DMS153 treated with DMSO at 0.1 percent for 48 hours (cell line): ENCODE data around the gene ATXN1.

Experiments
- DNase-seq: peaks from one replicate; lab custom pipeline; 2025; ENCODE audit not compliant: unreplicated experiment; lab: John Stamatoyannopoulos, UW

ATXN1 gene

DNA sequence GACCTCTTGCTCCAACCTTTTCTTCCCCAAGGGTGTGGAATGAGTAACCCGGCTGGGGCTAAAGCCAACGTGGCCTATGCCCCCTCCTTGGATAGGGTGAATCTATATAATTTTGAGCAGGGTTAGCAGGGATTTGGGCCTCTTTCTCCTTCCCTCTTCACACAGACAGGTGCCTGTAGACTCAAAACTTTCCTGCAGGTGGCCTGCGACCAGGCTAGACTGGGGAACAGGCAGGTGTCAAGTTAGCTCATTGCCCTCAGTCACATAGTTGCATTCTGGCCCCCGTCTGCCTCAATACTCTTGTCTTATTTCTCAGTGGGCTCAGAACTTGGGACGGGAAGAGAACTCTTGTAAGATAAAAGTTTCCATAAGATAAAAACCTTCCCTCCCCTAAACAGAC, 243.0 kb downstream of the ATXN1 start:
- no peak for DNase-seq

GRCh38 chr6:16514249-16514648, 247.0 kb downstream of the ATXN1 start:
- no peak for DNase-seq

DNA sequence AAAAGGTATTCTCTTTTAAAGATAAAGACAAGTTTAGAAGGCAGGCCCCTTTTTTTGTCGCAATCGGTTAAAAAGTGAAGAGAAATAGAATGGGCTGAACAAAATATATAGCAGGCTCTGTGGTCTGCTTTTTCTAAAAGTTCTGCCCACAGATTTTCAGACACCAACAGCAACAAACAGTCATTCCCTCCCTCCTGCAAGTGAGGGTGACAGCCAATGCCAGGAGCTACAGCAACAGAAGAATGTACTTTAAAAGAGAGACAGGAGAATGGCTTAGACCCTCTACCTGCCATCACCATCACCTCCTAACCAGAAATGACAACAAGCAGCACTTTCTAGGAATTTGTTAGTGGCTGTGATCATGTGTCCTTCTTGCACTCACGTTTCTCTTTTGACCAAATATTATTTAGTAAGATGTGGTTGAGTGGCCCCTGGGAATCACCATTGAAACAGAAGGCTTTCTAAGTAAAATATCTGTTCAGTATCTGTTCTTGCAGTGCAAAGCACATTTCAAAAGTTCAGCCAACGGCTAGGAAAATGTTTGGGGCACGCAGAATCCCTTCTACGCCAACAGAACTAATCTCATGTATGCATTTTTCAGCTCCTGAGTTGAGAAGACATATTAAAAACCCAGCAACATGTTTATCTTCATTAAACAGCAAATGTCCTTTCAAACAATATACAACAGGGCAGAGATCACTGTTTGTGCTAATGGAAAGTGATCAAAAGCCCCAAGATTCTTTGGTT, 248.5 kb downstream of the ATXN1 start:
- no peak for DNase-seq

DNA sequence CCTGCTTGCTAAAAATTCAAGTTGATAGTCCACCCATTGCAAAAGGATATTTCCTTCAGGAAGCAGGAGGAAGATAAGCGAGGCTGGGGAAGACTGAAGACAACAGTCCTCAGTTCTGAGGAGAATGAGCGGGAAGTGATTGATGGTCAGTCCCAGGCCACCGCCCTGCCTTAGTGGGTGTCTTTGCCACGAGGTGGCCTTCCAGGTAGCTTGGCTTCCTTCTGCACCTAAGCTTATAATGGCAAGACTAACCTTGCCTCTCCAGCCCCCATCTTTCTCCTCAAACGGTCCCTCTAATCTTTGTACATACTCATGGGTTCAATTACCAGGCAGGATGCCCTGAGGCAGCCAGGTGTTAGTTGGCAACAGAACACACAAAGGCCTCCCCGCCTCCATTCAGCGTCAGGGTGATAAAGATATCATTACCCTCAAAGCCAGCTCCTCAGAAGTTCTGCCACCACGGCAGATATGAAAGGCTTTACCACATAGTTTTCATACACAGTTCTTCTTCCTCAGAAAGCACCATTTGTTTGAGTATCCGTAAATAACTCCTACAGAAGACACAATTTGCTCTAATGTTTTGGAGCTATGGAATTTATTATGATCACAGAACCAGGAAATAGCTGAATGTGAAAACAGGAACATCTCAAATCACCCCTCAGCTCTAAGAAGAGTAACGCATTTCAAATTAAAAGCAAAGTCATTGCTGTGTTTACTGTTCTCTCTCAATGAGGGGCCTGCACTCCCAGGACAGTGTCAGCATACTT, 249.4 kb downstream of the ATXN1 start:
- DNase-seq: no peak

GRCh38 chr6:16511040-16511660, 250.1 kb downstream of the ATXN1 start:
- DNase-seq: no peak

DNA sequence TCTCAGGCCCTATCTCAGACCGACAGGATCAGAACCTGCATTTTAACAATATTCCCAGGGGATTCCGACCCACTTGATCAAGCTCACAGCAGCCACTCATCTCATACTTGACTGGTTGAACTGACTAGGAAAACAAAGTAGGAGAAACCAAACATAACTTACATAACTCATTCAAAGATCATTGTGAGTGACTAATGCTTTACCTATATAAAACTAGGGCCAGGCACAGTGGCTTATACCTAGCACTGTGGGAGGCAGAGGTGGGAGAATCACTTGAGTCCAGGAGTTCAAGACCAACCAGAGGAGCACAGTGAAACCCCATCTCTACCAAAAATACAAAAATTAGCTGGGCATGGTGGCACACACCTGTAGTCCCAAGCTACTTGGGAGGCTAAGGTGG, 251.0 kb downstream of the ATXN1 start:
- no peak for DNase-seq

- no peak for DNase-seq
These were observed 252.3 kb downstream of the ATXN1 start for GRCh38 chr6:16508959-16509358.

- DNase-seq: no peak
These were observed 255.4 kb downstream of the ATXN1 start for GRCh38 chr6:16505711-16506357.

- no peak for DNase-seq
These were observed 256.7 kb downstream of the ATXN1 start for GRCh38 chr6:16504609-16505008.

GRCh38 chr6:16503970-16504415, 257.3 kb downstream of the ATXN1 start:
- no peak for DNase-seq

DNA sequence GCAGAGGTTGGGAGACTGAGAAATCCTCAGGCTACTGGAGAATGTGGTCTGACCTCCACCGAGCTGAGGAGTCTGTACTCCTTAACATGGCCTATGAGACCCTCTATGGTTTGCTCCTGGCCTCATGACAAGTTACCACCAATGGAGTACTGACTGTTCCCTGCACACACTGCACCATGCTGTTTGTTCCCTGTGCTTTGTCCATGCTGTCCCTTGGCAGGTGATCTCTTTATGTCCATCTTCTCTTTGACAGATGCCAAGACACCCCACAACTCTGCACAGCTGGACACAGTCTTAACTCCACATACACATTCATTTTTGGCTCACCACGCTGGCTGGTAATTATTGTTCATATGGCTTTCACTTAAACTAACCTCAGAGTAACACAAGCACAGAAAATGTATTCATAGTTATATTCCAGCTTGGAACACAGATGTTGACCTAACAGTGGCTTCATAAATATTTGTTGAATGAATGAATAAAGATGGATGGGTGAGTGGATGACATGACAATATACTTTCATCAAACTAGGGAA, 258.0 kb downstream of the ATXN1 start:
- no peak for DNase-seq

DNA sequence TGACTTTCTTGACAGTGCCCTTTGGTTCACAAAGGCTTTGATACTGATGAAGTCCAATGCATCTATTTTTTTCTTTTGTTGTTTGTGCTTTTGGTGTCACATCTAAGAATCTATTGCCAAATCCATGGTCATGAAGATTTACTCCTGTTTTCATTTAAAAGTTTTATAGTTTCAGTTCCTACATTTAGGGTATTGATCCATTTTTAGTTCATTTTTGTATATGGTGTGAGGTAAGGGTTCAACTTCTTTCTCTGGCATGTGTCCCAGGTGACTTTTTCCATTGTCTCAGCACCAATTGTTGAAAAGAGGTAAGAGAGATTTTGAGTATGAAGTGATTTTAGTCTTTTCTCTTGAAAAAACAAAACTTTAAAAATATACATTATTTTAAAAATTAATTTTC, 262.3 kb downstream of the ATXN1 start:
- no peak for DNase-seq

- DNase-seq: no peak
These were observed 263.0 kb downstream of the ATXN1 start for GRCh38 chr6:16498237-16498636.

DNA sequence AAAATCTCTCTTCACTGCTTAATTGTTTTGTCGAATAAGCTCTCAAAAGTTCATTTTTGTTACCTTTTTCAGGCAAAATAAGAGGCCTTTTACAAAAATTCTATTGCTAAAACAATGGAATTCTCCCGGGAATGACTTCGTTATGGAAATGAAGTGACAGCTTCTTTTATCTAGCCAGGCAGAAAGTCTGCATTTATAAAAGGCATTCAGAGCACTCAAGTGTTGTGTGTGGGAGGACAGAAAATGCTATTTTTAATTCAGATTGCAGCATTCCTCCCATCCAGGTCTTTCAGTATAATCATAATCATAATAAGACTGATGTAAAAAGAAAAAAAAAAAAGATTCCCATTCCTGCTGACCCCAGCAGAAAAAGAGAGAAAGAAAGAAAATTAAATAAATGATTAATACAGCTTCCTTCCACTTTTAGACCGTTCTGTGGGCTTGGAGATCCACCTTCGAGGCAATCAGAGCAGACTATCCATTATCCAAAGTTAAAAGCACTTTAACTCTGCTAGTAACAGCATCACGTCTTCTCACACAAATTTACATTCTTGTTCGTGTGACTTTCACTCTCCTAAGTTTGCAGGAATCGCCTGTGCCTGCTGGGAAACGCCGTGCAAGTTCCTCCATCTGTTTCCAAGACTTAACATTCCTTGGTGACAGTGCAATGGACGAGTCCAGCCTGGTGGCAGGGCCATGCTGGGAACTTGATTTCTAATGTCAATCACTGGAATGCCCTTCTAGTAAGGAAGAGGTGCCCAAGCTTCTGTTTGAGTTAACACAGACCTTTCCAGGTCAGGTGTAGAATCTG, 264.1 kb downstream of the ATXN1 start:
- no peak for DNase-seq

DNA sequence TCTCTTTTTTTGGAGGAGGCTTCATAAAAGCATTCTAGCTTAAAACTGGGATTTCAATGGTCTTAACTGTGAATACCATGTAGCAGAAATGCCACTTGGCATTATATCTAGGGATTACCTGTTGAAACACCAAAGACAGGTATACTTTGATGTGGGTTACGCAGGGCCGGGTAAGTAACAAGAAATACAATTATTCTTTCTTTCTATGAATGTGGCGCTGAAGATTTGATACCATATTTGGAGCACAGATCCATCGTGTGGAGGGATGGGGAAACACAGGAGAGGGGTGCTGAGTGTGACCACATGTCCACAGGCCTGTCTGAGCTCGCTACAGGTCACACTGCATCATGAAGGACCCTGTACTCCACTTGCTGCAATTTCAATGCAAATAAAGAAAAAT, 265.1 kb downstream of the ATXN1 start:
- no peak for DNase-seq

GRCh38 chr6:16494793-16495192, 266.5 kb downstream of the ATXN1 start:
- no peak for DNase-seq

DNA sequence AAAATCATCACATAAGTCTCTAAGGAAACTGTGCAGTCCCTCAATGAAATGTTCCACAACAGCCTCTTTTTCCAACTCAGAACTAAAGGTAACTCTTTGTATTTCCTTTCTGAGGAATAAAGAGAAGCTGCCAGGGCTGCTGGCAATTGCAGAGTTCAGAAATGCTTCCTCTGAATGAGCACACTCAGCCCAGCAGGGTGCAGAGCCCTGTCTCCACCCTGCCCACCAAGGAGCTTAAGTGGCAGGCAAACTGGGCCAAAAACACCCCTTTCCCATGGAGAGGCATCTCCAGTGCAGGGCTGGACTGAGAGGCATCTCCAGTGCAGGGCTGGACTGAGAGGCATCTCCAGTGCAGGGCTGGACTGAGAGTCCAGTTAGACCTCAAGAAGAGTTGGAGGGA, 267.5 kb downstream of the ATXN1 start:
- DNase-seq: no peak

DNA sequence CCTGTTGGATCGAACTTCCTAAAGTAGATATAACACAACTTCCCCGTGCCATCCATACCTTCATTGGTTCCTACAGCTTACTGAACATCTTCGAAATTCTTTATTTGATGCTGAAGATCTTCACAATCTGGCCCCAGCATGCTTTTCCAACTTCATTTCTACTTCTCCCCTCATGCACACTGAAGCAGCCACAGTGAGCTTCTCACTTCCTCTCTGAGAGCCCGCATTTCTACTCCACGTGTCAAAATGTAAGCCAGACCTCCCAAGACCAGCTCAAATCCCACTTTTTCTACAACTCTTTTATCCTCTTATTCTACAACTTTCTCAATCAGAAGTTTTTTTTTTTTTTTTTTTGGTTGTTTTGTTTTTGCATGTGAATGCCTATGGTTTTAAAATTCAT, 268.1 kb downstream of the ATXN1 start:
- no peak for DNase-seq

- no peak for DNase-seq
These were observed 269.5 kb downstream of the ATXN1 start for GRCh38 chr6:16491666-16492313.

- no peak for DNase-seq
These were observed 270.6 kb downstream of the ATXN1 start for GRCh38 chr6:16490616-16491015.
